NCI-H2196 (cell line): Measurements from ENCODE around the gene YY1AP1.
A peak's percentile ranks its signal among the peaks of the same experiment; 100 is the strongest.
"Not testable (repeated sequence)": the region's sequence is repeated elsewhere in the genome, so short reads cannot be mapped to it uniquely, and the experiment has no call there.

Experiments
- DNase-seq: peaks from one replicate; lab custom pipeline; 2025; ENCODE audit not compliant: unreplicated experiment; lab: John Stamatoyannopoulos, UW

YY1AP1 gene, protein sequence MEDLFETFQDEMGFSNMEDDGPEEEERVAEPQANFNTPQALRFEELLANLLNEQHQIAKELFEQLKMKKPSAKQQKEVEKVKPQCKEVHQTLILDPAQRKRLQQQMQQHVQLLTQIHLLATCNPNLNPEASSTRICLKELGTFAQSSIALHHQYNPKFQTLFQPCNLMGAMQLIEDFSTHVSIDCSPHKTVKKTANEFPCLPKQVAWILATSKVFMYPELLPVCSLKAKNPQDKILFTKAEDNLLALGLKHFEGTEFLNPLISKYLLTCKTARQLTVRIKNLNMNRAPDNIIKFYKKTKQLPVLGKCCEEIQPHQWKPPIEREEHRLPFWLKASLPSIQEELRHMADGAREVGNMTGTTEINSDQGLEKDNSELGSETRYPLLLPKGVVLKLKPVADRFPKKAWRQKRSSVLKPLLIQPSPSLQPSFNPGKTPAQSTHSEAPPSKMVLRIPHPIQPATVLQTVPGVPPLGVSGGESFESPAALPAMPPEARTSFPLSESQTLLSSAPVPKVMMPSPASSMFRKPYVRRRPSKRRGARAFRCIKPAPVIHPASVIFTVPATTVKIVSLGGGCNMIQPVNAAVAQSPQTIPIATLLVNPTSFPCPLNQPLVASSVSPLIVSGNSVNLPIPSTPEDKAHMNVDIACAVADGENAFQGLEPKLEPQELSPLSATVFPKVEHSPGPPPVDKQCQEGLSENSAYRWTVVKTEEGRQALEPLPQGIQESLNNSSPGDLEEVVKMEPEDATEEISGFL

DNA sequence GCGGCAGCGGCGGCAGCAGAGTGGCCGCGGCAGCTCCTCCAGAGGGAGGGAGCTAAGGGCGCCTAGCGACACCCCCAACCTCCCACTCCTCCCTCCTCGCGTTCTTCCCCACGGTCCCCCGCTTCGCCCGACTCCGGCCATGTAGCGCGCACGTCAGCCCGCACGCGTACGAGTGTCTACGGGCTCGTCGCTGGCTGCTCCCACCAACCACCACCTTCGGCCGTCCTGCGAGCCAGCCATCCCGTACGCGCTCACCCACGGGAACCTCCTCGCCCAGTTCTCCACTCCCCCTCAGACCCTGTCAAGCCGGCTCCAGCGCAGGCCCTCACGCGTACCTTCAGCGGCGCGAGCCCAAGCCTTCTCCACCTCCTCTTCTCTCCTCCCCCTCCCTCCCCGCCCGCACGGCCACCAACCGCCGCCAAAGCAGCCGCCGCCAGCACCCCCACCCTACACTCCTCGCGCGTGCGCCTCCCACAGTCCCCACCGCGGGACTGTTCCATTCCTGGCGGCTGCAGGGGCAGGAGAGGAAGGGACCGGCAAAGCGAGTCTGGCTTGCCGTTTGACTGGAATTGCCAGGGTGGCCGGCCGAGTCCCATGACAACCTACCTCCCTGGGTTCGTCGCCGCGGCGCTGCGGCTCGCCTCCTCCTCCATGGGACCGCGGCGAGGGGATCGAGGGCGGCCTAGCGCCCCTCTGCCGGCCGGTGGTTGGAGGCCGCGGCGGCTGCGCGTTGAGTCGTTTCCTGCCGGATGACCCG, at the start of gene YY1AP1:
Gene YY1AP1 (minus strand): TSS at position 451 of the 757 bp plus-strand sequence. CDS start 8,338 bp downstream, outside the sequence.
- peak; percentile 89 for DNase-seq

DNA sequence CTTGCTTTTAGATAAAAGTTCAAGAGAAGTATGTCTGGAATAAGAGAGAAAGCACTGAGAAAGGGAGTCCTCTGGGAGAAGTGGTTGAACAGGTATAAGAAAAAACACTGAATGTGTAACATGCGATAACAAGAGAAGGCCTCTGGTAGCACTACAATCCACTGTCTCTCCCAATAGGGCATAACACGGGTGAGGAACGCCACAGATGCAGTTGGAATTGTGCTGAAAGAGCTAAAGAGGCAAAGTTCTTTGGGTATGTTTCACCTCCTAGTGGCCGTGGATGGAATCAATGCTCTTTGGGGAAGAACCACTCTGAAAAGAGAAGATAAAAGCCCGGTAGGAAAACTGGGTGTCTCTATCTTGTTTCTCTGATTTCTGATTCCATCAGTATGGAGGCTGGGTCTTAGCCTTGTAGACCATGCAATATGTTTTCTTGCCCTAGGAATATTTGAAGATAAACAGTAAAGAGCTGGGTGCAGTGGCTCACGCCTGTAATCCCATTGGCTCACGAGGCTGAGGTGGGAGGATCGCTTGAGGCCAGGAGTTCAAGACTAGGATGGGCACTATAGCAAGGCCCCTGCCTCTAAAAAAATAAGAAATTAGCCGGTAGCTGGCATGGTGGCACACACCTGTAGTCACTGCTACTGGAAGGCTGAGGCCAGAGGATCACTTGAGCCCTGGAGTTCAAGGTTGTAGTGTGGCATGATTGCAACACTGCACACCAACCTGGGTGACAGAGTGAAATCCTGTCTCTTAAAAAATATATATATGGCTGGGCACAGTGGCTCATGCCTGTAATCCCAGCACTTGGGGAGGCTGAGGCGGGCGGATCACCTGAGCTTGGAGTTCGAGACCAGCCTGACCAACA, 40.7 kb upstream of the YY1AP1 start:
- peak; percentile 62 for DNase-seq

DNA sequence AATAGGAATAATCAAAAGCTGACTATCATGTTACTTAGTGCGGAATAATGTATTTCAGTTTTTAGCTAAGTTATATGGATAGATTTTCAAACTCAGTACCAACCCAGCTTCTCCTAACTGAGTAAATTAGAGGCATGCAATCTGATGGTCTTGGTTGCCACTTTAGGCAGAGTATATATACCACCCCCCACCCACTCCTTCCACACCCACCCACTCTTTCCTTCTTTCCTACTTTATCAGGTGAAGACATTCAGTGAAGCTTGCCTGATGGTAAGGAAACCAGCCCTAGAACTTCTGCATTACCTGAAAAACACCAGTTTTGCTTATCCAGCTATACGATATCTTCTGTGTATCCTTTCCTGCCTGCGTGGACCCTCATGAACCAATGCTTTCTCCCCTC, 36.6 kb upstream of the YY1AP1 start:
- DNase-seq: no peak

DNA sequence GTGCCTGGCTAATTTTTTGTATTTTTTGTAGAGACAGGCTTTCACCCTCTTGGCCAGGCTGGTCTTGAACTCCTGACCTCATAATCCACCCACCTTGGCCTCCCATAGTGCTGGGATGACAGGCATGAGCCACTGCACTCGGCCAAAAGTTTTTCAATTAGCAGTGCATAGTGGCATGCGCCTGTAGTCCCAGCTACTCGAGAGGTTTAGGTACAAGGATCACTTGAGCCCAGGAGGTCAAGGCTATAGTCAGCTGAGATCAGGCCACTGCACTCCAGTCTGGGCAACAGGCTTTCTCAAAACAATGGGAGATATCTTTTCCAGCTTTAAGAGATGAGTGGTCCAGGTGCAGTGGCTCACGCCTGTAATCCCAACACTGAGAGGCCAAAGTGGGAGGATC, 31.1 kb upstream of the YY1AP1 start:
- no peak for DNase-seq

DNA sequence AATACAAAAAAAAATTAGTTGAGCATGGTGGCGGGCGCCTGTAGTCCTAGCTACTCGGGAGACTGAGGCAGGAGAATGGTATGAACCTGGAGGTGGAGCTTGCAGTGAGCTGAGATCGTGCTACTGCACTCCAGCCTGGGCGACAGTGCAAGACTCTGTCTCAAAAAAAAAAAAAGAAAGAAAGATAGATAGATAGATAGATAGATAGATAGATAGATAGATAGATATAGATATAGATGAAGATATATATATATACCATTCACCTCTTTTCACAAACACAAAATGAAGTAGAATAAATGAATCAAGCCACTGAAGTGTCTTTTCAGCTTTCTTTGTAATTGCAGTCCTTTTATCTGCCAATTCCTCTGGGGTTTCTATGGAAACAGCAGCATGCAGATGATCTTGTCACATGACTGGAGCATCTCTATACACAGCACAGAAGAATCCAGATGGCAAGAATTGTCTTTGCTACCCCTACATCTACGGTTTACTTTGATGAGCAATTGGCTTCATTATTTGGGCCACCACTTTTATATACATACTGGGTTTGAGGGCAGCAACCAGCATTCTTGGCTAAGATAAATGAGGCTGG, 30.0 kb upstream of the YY1AP1 start:
- not testable (repeated sequence) for DNase-seq

DNA sequence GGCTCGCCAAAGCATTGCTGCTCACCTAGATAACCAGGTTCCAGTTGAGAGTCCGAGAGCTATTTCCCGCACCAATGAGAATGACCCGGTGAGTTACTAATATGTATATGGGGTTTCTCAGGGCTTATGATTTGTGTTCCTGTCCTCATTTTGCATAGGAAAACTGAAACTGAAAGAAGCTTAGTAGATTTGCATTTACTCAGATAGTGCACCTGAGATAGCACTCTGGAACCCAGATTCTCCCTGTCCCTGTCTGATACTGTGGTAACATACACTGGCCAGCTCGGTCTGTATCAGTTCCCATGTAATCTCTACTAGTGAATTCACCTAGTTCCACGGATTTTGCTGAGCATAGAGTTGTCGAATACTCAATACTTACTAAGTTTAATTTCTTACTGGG, 28.5 kb upstream of the YY1AP1 start:
- no peak for DNase-seq

DNA sequence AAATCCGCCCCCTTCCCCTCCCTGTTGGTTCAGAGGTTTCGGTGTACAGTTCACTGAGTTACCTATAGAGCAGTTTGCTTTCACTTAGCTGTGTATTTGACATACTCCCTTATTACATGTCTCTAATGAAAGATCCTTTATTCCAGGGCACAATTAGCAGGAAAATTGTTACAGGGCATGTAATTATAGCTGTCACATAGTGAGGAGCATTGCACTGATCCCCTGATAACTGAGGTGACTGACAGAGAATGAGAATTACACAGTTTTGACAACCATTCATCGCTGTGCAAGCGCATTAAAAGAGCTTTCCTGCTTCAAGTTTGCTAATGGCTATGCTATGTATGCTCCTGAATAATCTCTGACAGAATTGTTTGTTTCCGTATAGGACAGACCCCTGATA, 27.2 kb upstream of the YY1AP1 start:
- no peak for DNase-seq

DNA sequence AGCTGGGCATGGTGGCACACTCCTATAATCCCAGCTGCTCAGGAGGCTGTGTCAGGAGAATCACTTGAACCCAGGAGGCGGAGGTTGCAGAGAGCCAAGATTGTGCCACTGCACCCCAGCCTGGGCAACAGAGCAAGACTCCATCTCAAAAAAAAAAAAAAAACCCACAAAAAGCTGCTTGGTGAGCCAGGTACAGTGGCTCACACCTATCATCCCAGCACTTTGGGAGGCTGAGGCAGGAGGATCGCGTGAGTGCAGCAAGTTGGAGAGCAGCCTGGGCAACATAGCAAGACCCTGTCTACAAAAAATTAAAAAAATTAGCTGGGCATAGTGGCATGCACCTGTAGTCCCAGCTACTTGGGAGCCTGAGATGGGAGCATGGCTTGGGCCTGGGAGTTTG, 26.5 kb upstream of the YY1AP1 start:
- not testable (repeated sequence) for DNase-seq

DNA sequence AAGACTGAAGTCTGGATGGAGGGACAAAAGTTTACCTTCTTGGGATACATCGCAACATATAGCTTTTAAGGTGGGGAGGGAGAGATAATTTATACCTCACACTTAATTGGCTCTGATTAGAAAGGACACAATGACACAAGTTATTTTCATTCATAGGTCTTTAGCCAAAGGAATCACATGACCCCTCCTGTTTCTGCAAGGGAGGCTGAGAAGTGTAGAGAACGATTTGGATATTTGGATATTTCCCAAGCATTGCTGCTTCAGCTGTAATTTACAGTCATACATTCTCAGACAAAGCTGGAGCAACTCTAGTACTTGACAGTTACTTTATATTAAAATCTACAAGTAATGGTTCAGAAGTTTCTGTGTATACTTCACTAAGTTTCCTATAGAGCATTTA, 24.5 kb upstream of the YY1AP1 start:
- no peak for DNase-seq

DNA sequence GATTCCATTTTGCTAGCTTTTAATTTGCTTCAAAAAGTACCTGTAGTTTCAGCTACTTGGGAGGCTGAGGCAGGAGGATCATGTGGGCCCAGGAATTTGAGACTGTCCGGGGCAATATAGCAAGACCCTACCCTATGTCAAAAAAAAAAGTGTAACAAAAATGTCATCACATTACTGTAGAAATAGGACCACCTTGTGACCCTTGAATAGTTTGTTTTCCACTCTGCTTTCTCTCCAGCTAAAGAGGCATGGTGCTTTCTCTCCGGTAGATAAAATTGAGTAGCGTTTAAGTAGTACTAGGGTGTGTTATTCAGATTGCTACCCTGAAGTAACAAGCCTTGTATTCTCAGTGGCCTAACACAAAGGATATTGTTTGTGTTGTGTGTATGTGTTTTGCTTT, 24.1 kb upstream of the YY1AP1 start:
- not testable (repeated sequence) for DNase-seq

DNA sequence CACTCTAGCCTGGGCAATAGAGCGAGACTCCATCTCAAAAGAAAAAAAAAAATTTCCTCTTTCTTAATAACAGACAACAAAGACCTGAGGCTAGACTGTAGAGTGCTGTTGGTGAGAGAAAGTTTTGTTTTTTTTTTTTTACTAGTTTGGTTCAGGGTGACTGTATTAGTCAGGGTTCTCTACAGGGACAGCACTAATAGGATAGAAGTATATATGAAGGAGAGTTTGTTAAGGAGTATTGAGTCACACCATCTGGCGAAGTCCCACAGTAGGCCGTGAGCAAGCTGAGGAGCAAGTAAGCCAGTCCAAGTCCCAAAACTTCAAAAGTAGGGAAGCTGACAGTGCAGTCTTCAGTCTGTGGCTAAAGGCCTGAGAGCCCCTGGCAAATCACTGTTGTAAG, 22.9 kb upstream of the YY1AP1 start:
- DNase-seq: not testable (repeated sequence)

DNA sequence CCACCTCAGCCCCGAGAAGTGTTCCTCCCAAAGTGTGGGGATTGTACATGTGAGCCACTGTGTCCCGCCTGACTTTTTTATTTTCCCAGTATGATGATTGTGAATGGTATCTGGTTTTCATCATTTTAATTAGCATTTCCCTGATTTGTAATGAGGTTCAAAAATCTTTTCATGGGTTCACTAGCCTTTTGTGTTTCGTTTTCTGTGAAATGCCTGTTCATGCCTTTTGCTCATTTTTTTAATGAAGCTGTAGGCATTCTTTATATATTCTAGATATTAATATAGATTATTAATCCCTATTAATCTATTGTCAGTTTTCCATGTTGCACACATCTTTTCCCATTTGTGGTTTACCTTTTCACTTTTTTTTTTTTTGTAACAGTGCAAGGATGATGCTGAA, 20.8 kb upstream of the YY1AP1 start:
- no peak for DNase-seq

DNA sequence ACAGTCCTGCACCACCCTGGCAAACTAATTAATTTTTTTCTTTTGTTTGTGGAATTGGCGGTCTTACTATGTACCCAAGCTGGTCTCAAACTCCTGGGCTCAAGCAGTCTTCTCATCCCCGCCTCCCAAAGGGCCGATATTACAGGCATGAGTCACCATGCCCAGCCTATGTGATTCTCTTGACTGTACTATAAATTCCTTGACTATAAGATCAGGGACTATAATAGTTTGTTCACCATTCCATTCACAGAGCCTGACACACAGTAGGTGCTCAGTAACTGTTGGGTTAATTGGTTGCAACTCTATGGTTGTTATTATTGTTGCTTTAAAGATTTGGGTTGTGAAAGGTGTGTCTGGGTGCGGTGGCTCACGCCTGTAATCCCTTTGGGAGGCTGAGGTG, 17.6 kb upstream of the YY1AP1 start:
- DNase-seq: no peak

DNA sequence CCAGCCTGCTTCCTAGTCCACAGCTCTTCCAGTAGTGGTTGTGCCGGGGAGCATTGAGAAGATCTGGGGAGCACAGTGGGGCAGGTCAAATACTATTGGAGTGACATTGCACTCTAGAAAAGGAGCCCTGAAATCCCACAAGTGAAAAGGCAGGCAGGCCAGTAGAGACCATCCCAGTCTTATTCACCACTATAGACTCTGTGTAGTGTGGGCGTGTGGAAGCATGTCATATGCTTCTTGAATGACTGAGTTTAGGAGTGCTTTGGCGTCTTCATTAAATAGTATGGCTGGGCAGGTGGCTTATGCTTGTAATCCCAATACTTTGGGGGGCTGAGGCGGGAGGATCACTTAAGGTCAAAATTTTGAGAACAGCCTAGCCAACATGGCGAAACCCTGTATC, 15.8 kb upstream of the YY1AP1 start:
- DNase-seq: not testable (repeated sequence)

DNA sequence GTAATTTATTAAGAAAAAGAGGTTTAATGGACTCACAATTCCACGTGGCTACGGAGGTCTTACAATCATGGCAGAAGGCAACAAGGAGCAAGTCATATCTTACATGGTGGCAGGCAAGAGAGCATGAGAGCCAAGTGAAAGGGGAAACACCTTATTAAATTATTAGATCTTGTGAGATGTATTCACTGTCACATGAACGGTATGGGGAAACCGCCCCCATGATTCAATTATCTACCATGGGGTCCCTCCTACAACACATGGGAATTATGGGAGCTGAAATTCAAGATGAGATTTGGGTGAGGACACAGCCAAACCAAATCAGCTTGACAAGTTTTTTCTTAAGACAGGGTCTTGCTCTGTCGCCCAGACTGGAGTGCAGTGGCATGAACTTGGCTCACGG, 14.6 kb upstream of the YY1AP1 start:
- DNase-seq: no peak

DNA sequence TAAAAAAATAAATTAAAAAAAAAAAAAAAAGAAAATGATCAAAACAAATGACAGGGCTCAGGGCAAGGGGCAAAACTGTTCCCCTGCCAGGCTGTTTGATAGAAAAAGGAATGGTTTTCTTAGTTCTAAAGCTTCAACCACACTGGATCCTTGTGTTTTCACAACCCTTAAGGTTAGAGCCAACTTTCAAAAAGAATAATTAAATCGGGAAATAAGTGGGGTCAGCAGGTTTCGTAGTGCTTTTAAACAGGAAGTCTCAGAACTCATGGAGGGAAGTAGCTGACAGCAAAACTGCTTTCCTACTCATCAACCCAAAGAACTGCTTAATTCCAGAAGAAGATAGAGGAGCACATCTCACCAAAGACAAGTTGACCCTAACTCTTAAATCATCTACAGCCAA, 13.1 kb upstream of the YY1AP1 start:
- not testable (repeated sequence) for DNase-seq

DNA sequence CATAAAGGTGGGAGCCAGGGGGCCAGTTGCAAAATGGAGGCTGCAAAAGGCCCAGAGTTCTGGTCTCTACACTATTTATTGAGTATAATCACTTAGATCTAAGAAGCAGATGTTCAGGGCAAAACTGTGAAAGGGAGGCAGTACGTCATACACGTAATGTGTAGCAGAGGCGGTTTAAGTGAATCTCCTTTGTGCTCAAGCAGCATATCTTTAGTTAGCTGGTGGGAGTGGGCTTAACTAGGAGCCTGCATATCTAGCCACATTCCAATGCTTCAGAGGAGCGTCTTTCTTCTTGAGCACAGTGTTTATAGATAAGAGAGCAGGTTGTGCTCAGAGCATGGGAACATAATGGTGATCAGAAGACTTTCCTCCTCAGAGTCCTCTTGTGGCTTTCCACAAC, 10.5 kb upstream of the YY1AP1 start:
- DNase-seq: not testable (repeated sequence)

DNA sequence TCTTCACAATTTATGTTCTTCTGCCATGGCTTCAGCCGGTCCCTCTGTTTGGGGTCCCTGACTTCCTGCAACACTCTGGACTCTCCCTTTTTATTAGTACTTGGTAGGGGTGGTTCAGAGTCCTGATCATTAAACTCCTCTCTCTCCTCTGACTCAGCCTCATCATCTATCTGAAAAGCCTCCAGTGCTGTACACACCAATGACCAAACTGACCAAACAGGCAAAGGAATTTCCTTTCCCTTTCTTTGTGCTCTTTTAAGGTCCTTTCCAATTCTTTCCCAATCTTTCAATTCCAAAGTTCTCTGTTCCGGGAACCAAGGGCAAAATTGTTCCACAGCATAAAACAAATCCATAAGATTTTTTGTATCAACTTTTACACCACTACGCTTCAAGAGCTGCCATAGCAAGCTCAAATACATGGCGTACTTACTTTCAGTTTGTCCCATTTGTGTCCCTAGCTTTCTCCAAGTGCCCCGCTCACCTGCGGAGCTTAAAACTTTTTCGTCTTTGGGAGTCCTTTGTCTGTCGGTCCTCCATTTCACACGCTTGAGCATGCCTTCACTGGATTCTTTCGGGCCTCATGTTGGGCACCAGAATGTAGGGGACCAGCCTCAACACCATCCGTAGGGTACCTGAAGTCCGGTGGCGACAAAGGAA, 9.9 kb upstream of the YY1AP1 start:
- DNase-seq: no peak

DNA sequence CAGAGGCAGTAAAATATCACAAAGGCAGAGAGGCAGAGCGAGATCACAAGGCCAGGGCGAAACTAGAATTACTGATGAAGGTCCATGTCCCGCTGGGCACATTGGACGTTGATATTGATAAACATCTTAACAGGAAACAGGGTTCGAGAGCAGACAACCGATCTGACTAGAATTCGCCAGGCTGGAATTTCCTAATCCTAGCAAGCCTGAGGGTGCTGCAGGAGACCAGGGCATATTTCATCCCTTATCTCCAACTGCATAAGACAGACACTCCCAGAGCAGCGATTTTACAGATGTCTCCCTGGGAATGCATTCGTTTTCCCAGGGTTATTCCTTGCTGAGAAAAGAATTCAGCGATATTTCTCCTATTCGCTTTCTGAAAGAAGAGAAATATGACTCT, 9.0 kb upstream of the YY1AP1 start:
- not testable (repeated sequence) for DNase-seq

DNA sequence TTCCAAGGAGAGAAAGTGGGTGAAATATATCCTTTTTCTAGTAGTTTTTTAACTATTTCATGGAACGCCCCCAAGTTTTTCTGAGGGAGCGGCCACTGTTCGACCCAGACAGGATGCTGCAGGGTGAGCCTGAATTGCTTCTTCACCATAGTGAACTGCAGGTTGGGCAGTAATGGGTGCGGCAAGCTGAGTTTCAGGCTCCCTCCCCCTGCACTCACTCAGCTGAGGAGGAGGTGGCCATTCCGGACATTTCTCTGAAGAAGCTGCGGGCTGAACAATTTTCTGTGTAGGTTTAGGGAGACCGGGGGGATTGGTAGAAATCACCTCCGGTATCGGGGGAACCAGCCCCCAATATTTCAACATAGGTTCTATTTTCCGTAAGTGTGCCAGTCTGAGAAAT, 8.5 kb upstream of the YY1AP1 start:
- no peak for DNase-seq
